Natural killer cell (primary cell): Measurements from ENCODE around the gene THAP3. TPM values are rescaled to one million over a fixed set of nuclear protein-coding genes. Genes with fewer than 3 reads are reported as not detected.
"Not testable (repeated sequence)": the region's sequence is repeated elsewhere in the genome, so short reads cannot be mapped to it uniquely, and the experiment has no call there.

Source experiments
- ATAC-seq, 3 donors: fragments of 150-1000 bp in 2 of 3; fragments of 200-7000 bp in 1 of 3; cut with Tn5 transposase; 1 replicate in 1 of 3; 2 replicates in 2 of 3; pipeline ENCODE4 v1.10.0; 2021; ENCODE audit warnings: mild to moderate bottlenecking in 2 of 3, moderate library complexity in 2 of 3
- DNase-seq, 2 donors: peaks; one replicate each; pipeline versions ENCODE4 v3.0.0 to v3.0.0-alpha.2; 2013 to 2021; ENCODE audit warnings: mixed read lengths in 1 of 2
- H3K27ac ChIP-seq: one replicate; pipeline ENCODE4 v1.5.1; 2013; ENCODE audit warnings: mild to moderate bottlenecking, low read length
- H3K27me3 ChIP-seq: one replicate; pipeline ENCODE4 v1.6.1; 2013; ENCODE audit warnings: low read length; ENCODE audit not compliant: control insufficient read depth, insufficient read depth
- H3K36me3 ChIP-seq: one replicate; pipeline ENCODE4 v1.6.1; 2013; ENCODE audit warnings: low read length; ENCODE audit not compliant: control insufficient read depth, insufficient read depth
- H3K4me1 ChIP-seq: one replicate; pipeline ENCODE4 v1.6.1; 2013; ENCODE audit warnings: low read length; ENCODE audit not compliant: control insufficient read depth, insufficient read depth
- H3K4me3 ChIP-seq: one replicate; pipeline ENCODE4 v1.5.1; 2013; ENCODE audit warnings: low read length
- H3K9me3 ChIP-seq: one replicate; pipeline ENCODE4 v1.6.1; 2013; ENCODE audit warnings: low read length; ENCODE audit not compliant: control insufficient read depth, insufficient read depth
- H3K27ac Mint-ChIP-seq, 2 donors: one replicate each; pipeline ENCODE4 v1.8.0; 2022; ENCODE audit warnings: mild to moderate bottlenecking in 2 of 2, mixed read lengths in 2 of 2, moderate library complexity in 1 of 2
- H3K27me3 Mint-ChIP-seq, 2 donors: one replicate each; pipeline ENCODE4 v1.8.0; 2022; ENCODE audit warnings: low read depth in 2 of 2, mixed read lengths in 2 of 2
- H3K36me3 Mint-ChIP-seq: one replicate; pipeline ENCODE4 v1.8.0; 2022; ENCODE audit warnings: mixed read lengths
- H3K4me1 Mint-ChIP-seq, 2 donors: one replicate each; pipeline ENCODE4 v1.8.0; 2022; ENCODE audit warnings: mixed read lengths in 2 of 2
- H3K4me3 Mint-ChIP-seq: one replicate; pipeline ENCODE4 v1.8.0; 2022; ENCODE audit warnings: mild to moderate bottlenecking, moderate library complexity, mixed read lengths
- H3K9me3 Mint-ChIP-seq, 2 donors: one replicate each; pipeline ENCODE4 v1.8.0; 2022; ENCODE audit warnings: mixed read lengths in 2 of 2
- CTCF ChIP-seq: fragments of 200-600 bp; IDR thresholded peaks from one replicate; pipeline ENCODE4 v1.8.0; 2022; ENCODE audit warnings: antibody characterized with exemption
- WGBS: methylation state at CpG from one replicate; pipeline ENCODE4 v1.1.7; 2013; ENCODE audit warnings: missing lambda C conversion rate; ENCODE audit not compliant: insufficient coverage; 5-methylcytosine and 5-hydroxymethylcytosine counted together
- intact Hi-C: fragments of 100-400 bp; cut with micrococcal nuclease; formaldehyde crosslinking; loops from one replicate; pipeline ENCODE4 v1.14.2; 2022
- total RNA-seq, 4 donors: library from RNA; stranded (reverse); fragments of 120-200 nt in 1 of 4; gene quantifications; one replicate each; pipeline versions ENCODE4 v1.2.3 to v1.2.4, GENCODE V29; 2013 to 2022

Gene THAP3
- total RNA-seq, 3 donors from 2014 or later (not counting 1 experiment from before 2014, with no cell fraction given) = 11.7 to 23.4 (median 23.1) TPM

DNA sequence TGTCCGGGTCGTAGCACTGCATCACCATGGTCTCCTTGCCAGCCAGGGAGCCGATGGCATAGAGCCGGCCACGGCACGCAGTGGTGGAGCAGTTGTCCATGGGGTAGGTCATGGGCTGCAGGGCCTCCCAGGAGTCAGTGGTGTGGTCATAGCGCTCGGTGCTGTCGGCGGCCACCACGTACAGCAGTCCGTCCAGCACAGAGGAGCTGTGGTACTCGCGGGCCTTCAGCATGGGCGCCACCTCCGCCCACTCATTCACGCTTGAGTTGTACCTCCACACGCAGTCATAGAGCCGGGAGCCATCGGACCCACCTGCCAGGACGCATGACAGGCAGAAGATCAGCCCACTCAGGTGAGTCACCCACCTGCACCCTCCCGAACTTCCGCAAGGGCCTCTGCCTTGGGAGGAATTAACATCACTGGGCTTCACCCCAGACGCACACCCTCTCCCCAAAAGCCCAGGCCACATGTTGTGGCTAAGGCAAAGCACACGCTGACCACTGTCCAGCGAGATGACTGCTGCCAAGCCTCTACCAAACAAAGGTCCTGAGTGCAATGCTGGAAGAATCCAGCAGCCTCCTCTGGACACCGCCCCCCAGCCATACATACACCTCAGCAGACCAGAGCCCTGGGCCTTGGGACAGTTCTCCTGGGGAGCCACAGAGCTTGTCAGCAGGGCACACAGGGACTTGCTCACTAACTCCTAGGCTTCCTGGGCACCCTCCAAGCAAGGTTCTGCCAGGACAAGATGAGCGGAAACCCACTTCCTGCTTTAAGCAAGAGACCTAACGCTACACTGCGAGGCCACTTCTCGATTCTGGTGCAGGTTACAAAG is 25.3 kb upstream of the THAP3 start:
- intact Hi-C loops = no loop called here
- Mint-ChIP-seq H3K9me3 (no peaks in the 10 kb centered on the region), H3K27ac (peak overlapping the region; percentile 93 to 99), H3K4me1 (peaks cover 50 to 55% of the 10 kb centered on the region in 2 donors), H3K27me3 (no peaks in the 10 kb centered on the region), H3K36me3 (no peaks in the 10 kb centered on the region), H3K4me3 (peak overlapping the region; percentile 98)
- Histone ChIP-seq H3K36me3 (peaks cover 30% of the 10 kb centered on the region), H3K27me3 (no peaks in the 10 kb centered on the region), H3K4me1 (peaks cover 54% of the 10 kb centered on the region), H3K27ac (peak overlapping the region; percentile 54), H3K9me3 (no peaks in the 10 kb centered on the region), H3K4me3 (peak overlapping the region; percentile 15)
- no peak for ATAC-seq
- peak in 1 of 2 donors; percentile 77 for DNase-seq
- no peak for TF ChIP-seq CTCF
- WGBS = 49% methylated on average over 31 of the region's 31 CpGs

- H3K4me1 Mint-ChIP-seq = peaks cover 50 to 52% of the 10 kb centered on the region in 2 donors
- H3K4me3 Mint-ChIP-seq = peak overlapping the region; percentile 98
- 20% methylated on average over 7 of the region's 8 CpGs for WGBS
- peaks cover 26% of the 10 kb centered on the region for H3K36me3 ChIP-seq
- peaks cover 54% of the 10 kb centered on the region for H3K4me1 ChIP-seq
- H3K27me3 ChIP-seq, H3K27me3 Mint-ChIP-seq, H3K9me3 ChIP-seq, ATAC-seq, H3K9me3 Mint-ChIP-seq, H3K36me3 Mint-ChIP-seq, DNase-seq: not testable (repeated sequence)
- intact Hi-C loops = loop anchor here (5.0 kb wide), 2 partner anchors 187 to 573 kb away; partner anchors contain the start of gene CAMTA1
- peak overlapping the region; percentile 82 for H3K4me3 ChIP-seq
- H3K27ac Mint-ChIP-seq = peak overlapping the region; percentile 93 to 99
- H3K27ac ChIP-seq = peak overlapping the region; percentile 65
Observed at GRCh38 chr1:6599991-6600390, 24.7 kb upstream of the THAP3 start.

DNA sequence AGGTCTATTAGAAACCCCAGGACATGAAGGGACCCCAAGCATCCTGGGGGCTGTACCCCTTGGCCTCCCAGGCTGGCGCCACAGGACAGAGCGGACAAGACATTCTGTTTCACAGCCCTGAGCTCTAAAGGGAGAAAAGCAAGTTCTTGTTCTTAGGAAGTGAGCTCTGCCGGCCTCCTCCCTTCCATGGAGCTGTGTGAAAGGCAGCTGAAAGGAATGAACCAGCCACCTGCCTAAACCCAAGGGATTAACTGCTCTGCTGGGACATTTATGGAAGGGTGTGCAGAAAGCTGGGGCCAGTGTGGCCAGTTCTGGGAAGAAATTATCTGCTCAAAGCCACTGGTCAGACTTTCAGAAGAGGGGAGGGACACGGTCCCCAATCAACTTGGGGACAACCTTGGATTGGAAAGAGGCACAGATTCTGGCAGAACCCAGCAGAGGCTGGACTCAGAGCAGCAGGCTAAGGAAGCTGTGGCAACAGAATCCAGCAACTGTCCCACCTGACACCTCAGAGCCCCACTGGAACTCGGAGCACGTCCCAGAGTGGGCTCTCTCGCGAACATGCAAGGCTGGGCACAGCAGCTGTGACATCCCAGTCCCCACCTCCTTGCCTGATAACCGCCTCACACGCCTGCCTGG is 24.1 kb upstream of the THAP3 start:
- WGBS = 18% methylated on average over 10 of the region's 10 CpGs
- H3K9me3 ChIP-seq = no peaks in the 10 kb centered on the region
- intact Hi-C loops = loop anchor here (1.0 to 5.0 kb wide), 3 partner anchors 21 to 573 kb away; partner anchors contain the start of genes CAMTA1 and ZBTB48
- H3K4me3 ChIP-seq = peak overlapping the region; percentile 82
- peaks cover 22% of the 10 kb centered on the region for H3K36me3 ChIP-seq
- ATAC-seq (peak in 1 of 3 donors; percentile 1), DNase-seq (no peak)
- Mint-ChIP-seq H3K9me3 (no peaks in the 10 kb centered on the region), H3K27ac (peak overlapping the region; percentile 93 to 99), H3K36me3 (no peaks in the 10 kb centered on the region), H3K4me1 (peaks cover 49 to 50% of the 10 kb centered on the region in 2 donors), H3K27me3 (no peaks in the 10 kb centered on the region), H3K4me3 (peak overlapping the region; percentile 98)
- peak overlapping the region; percentile 65 for H3K27ac ChIP-seq
- TF ChIP-seq CTCF = no peak
- peaks cover 54% of the 10 kb centered on the region for H3K4me1 ChIP-seq
- H3K27me3 ChIP-seq = no peaks in the 10 kb centered on the region
